ENCODE data around the gene AGBL1. TPM values are rescaled to one million over a fixed set of nuclear protein-coding genes. Genes with fewer than 3 reads are reported as not detected.
A peak's percentile ranks its signal among the peaks of the same experiment; 100 is the strongest.

AGBL1 gene
- total RNA-seq, 1 donor from 2014 or later, result 5.5 TPM

- peaks cover 25% of the 10 kb centered on the region for H3K4me1 ChIP-seq
- H3K79me2 ChIP-seq (ENCODE audit: low read depth), result no peaks in the 10 kb centered on the region
- peak; percentile 33 for DNase-seq (ENCODE audit: low spot score)
- Mint-ChIP-seq H3K4me1 (peaks cover 26% of the 10 kb centered on the region), H3K4me3 (no peak overlapping the region), H3K9me3 (no peaks in the 10 kb centered on the region), H3K27ac (no peak overlapping the region), H3K27me3 (ENCODE audit: insufficient read depth, low read depth) (no peaks in the 10 kb centered on the region), H3K36me3 (no peaks in the 10 kb centered on the region)
- H3K36me3 ChIP-seq, result peaks cover 3% of the 10 kb centered on the region
- no peak overlapping the region for H3K27ac ChIP-seq
- no peak overlapping the region for H3K4me3 ChIP-seq
- no peak overlapping the region for H3K4me2 ChIP-seq
- no peaks in the 10 kb centered on the region for H3K27me3 ChIP-seq
- H3F3A ChIP-seq (ENCODE audit: low read depth), result no peaks in the 10 kb centered on the region
- no peaks in the 10 kb centered on the region for H4K20me1 ChIP-seq (ENCODE audit: low read depth)
- H3K9ac ChIP-seq, result no peak overlapping the region
- TF ChIP-seq CTCF (IDR thresholded peaks at IDR 0.05) (peak; percentile 34), EZH2phosphoT487 (IDR thresholded peaks at IDR 0.05) (no peak)
- H3K9me3 ChIP-seq (ENCODE audit: low read depth), result no peaks in the 10 kb centered on the region
- peak overlapping the region; percentile 47 for H2AFZ ChIP-seq (replicated peaks)
Measured at GRCh38 chr15:86044981-86045380, 34.7 kb upstream of the AGBL1 start.

DNA sequence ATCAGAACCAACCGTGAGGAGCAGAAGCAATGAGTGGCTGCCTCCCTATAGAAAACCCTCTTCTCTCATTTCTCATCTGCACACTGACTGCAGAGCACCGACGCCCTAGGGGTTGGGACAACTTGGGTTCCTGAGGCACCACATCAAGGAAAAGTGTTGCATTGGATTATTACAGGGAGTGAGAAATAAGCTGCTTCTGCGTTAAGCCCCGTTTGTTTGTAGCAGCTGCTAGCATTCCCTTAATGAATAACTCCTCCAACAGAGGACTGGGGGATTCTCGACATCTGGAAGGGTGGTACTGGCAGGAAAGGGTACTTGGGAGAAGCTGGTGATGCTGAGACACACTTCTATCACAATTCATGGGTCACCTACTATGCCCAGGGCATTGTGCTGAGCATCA lies 25.3 kb upstream of the AGBL1 start:
- no peaks in the 10 kb centered on the region for H3K9me3 Mint-ChIP-seq

DNA sequence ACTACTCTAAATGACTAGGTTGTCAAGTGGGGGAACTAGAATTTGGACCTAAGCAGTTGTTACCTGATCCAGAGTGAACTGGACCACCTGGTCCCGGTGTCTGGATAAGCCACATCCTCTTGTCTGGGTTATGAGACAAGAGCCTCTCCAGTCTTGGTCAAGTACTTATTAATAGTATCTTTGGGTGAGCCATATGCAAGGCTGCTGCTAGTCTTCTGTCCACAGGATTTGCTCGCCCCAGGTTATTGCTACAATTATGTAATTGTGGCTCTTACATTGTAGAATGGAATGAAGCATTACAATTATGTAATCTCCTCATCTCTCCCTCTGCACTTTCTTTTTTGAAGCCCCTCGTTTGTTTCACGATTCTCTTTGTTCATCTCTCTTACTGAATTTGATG lies 24.0 kb upstream of the AGBL1 start:
- DNase-seq (ENCODE audit: low spot score), result no peak
- Histone ChIP-seq H3K27me3 (no peaks in the 10 kb centered on the region), H3K36me3 (no peaks in the 10 kb centered on the region), H3K79me2 (ENCODE audit: low read depth) (no peaks in the 10 kb centered on the region), H3K27ac (no peak overlapping the region), H3F3A (ENCODE audit: low read depth) (no peaks in the 10 kb centered on the region), H3K9me3 (ENCODE audit: low read depth) (no peaks in the 10 kb centered on the region), H3K4me2 (no peak overlapping the region), H4K20me1 (ENCODE audit: low read depth) (no peaks in the 10 kb centered on the region), H2AFZ (replicated peaks) (no peak overlapping the region), H3K4me1 (no peaks in the 10 kb centered on the region), H3K4me3 (no peak overlapping the region), H3K9ac (no peak overlapping the region)
- no peak for TF ChIP-seq EZH2phosphoT487 (IDR thresholded peaks at IDR 0.05)
- Mint-ChIP-seq H3K9me3 (no peaks in the 10 kb centered on the region), H3K36me3 (no peaks in the 10 kb centered on the region), H3K4me1 (no peaks in the 10 kb centered on the region), H3K27ac (no peak overlapping the region), H3K27me3 (ENCODE audit: insufficient read depth, low read depth) (peaks cover 3% of the 10 kb centered on the region), H3K4me3 (no peak overlapping the region)

More for the DNA sequence above, 25.3 kb upstream of the AGBL1 start:
- Histone ChIP-seq H2AFZ (replicated peaks) (no peak overlapping the region), H3K4me3 (no peak overlapping the region), H3F3A (ENCODE audit: low read depth) (no peaks in the 10 kb centered on the region), H3K9ac (no peak overlapping the region), H3K27ac (no peak overlapping the region), H4K20me1 (ENCODE audit: low read depth) (no peaks in the 10 kb centered on the region), H3K4me2 (no peak overlapping the region), H3K27me3 (no peaks in the 10 kb centered on the region), H3K79me2 (ENCODE audit: low read depth) (no peaks in the 10 kb centered on the region), H3K36me3 (no peaks in the 10 kb centered on the region), H3K4me1 (no peaks in the 10 kb centered on the region), H3K9me3 (ENCODE audit: low read depth) (no peaks in the 10 kb centered on the region)
- DNase-seq (ENCODE audit: low spot score), result no peak
- Mint-ChIP-seq H3K36me3 (no peaks in the 10 kb centered on the region), H3K27ac (no peak overlapping the region), H3K27me3 (ENCODE audit: insufficient read depth, low read depth) (peaks cover 3% of the 10 kb centered on the region), H3K4me3 (no peak overlapping the region), H3K4me1 (no peaks in the 10 kb centered on the region)
- TF ChIP-seq EZH2phosphoT487 (IDR thresholded peaks at IDR 0.05), result no peak
- no peak for TF ChIP-seq CTCF (IDR thresholded peaks at IDR 0.05)

GRCh38 chr15:86059851-86060250 lies 19.8 kb upstream of the AGBL1 start:
- no peaks in the 10 kb centered on the region for H3K9me3 ChIP-seq (ENCODE audit: low read depth)
- H3K79me2 ChIP-seq (ENCODE audit: low read depth), result no peaks in the 10 kb centered on the region
- no peak overlapping the region for H3K4me2 ChIP-seq
- H3K36me3 Mint-ChIP-seq, result no peaks in the 10 kb centered on the region
- no peak overlapping the region for H2AFZ ChIP-seq (replicated peaks)
- no peak overlapping the region for H3K27ac Mint-ChIP-seq
- no peaks in the 10 kb centered on the region for H3K9me3 Mint-ChIP-seq
- H3K4me3 ChIP-seq, result no peak overlapping the region
- no peak overlapping the region for H3K4me3 Mint-ChIP-seq
- H3K9ac ChIP-seq, result no peak overlapping the region
- H3K27ac ChIP-seq, result no peak overlapping the region
- H3K36me3 ChIP-seq, result no peaks in the 10 kb centered on the region
- no peaks in the 10 kb centered on the region for H3K27me3 ChIP-seq
- peaks cover 38% of the 10 kb centered on the region for H3F3A ChIP-seq (ENCODE audit: low read depth)
- peaks cover 32% of the 10 kb centered on the region for H3K4me1 Mint-ChIP-seq
- no peaks in the 10 kb centered on the region for H4K20me1 ChIP-seq (ENCODE audit: low read depth)
- TF ChIP-seq EZH2 (IDR thresholded peaks at IDR 0.05), result no peak
- TF ChIP-seq EZH2phosphoT487 (IDR thresholded peaks at IDR 0.05), result no peak
- TF ChIP-seq CTCF (IDR thresholded peaks at IDR 0.05), result no peak
- H3K27me3 Mint-ChIP-seq (ENCODE audit: insufficient read depth, low read depth), result peaks cover 2% of the 10 kb centered on the region
- H3K4me1 ChIP-seq, result peaks cover 38% of the 10 kb centered on the region
- DNase-seq (ENCODE audit: low spot score), result no peak

Data from neural progenitor cell (in vitro differentiated cells).